Measurements from ENCODE around the gene FLOT1. TPM values are rescaled to one million over a fixed set of nuclear protein-coding genes. Genes with fewer than 3 reads are reported as not detected.

FLOT1 gene, protein sequence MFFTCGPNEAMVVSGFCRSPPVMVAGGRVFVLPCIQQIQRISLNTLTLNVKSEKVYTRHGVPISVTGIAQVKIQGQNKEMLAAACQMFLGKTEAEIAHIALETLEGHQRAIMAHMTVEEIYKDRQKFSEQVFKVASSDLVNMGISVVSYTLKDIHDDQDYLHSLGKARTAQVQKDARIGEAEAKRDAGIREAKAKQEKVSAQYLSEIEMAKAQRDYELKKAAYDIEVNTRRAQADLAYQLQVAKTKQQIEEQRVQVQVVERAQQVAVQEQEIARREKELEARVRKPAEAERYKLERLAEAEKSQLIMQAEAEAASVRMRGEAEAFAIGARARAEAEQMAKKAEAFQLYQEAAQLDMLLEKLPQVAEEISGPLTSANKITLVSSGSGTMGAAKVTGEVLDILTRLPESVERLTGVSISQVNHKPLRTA
- total RNA-seq (2022; extraction: Qiagen RNA extraction; ENCODE audit: low read depth): 75.5 to 109 TPM (median 97.4 TPM) in 5 replicates

DNA sequence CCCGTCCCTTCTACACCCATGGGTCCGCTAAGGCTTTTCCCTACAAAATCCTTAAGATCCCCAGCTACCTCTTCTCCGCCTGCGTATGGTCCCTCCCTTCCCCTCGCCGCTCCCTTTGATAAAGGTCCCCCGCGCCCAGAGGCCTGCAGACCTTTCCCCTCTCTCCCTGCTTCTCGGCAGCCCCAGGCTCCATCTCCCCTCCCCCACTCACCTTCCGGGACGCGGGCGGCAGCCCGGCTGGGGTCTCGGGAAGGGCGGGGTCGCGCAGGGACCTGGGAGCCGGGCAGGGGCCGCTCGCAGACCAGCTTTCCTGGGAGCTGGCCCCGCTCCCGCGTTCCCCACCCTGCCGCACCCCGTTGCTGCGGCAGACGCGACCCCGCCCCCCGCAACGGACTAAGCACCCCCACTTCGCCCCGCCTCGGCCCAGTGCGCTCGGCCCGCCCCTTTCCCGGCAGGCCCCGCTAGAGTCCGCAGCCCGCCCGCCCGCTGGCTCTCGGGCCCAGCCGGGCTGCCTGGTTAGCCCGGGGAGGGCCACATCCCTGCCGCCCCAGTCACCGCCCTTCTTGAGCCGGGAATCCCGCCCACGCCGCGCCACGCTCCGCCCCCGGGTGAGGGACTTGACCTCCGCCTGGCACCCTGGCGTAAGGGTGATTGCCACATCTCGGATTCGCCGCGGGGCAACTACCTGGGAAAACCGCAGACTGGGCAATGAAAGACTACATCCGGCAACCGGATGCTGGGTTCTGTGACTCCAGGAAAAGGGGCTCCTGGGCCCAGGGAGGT lies at the start of gene FLOT1:
FLOT1 (minus strand) TSS at position 372 of the 783 bp plus-strand sequence. CDS start 498 bp downstream, outside the sequence.

DNA sequence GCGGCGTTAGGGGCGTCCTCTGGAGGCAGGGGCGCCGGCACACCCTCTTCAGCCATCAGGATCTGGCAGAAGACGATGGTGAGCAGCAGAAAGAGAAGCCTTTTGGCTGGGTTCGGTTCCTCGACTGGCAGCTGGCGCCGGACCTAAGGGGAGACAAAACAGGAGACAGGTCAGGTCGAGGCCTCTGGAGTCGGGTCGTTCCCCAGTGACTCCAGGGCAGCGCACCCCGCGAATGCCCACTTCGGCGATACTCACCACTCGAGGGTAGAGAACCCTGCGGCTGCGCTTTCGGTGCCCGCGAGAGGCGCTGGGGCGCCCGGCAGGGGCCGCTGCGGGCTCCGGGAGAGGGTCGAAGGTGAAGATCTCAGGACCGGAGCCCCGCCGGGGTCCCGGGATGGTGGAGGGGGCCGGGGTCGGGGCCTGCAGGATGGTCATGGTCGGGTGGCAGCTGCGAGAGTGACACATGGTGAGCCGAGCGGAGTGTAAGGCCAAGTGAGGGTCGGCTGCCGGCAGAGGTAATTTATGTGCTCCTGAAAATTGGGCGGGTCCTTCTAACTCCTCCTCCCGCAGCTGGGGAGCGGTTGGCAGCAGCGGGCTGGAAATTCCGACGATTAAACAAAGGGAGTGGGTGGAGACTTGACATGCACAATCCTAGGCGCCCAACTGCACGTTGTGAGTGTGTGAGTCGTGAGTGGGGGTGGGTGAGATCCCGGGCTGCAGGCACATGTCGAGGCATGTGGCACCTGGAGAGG lies 1.7 kb upstream of the FLOT1 start, which contains the start of gene IER3:
IER3 (minus strand) TSS at position 494 of the 752 bp plus-strand sequence; CDS start at position 465, 29 bp downstream.

DNA sequence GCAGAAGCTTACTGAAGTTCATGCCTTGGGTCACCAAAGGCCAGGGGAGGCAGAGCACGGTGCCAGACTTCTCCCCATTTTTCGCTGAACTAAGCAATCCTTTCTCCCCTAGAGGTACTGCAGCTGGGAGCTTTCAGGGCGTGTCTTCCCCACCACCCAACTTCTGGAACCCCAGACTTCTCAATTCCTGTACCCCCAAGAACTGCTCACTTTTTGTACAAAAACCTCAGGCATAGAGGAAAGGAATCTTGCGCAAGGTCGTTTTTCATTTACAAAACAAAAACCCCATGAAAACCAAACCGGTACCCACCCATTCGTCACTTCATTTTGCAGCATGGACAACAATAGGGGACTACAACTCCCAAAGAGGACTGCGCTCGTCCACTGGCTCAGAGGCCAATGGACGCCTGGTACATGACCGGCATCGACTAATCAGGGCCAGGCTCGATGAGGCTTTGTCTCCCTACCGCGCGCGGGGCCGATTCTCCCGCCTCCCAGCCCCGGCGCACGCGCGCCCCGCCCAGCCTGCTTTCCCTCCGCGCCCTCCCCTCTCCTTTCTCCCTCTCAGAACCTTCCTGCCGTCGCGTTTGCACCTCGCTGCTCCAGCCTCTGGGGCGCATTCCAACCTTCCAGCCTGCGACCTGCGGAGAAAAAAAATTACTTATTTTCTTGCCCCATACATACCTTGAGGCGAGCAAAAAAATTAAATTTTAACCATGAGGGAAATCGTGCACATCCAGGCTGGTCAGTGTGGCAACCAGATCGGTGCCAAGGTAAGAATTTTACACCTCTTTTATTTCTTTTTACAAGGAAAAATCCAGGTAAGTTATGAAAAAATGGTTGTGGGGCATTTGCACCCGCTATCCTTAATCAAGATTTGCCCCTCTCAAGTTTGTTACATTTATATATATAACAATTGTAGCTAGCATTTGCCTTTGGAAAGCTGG lies 22.4 kb downstream of the FLOT1 start, which contains the start of gene TUBB:
TUBB (plus strand) TSS at position 562 of the 947 bp plus-strand sequence; CDS start at position 717, 155 bp downstream.

DNA sequence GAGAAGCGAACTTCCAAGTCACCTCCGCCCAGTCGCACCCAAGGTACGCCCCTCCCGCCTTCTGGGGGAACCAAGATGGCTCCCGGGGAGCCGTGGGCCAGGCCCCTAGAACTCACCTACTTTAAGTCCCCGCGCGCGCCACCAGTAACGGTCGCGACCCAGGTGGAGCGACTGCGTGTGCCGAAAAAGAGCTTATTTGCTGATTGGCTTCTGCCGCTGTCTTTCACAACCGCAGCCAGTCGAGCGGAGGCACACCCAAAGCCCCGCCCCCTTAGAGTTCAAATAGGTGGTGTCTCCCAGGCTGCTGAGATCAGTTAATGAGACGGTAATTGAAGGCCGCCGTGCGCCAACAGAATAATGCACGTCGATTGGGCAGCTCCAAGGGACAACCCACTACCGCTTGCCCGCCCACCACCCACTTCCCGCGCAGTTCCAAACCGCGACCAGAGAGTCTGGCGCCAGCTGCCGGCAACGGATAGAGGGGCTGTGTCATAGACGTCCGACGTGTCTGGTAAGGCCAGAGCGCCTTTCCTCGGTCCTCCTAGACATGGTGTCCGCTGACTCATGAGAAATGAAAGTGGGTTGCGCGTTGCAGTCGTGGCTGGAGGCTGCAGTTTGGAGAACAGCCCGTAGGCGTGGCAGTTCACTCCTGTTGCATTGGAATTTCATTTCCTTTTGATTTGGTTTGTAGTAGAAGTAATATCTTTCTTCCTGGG lies 25.2 kb downstream of the FLOT1 start, which contains the start of gene MDC1:
MDC1 (minus strand) TSS at position 153 of the 716 bp plus-strand sequence. CDS start 2,106 bp downstream, outside the sequence.

DNA sequence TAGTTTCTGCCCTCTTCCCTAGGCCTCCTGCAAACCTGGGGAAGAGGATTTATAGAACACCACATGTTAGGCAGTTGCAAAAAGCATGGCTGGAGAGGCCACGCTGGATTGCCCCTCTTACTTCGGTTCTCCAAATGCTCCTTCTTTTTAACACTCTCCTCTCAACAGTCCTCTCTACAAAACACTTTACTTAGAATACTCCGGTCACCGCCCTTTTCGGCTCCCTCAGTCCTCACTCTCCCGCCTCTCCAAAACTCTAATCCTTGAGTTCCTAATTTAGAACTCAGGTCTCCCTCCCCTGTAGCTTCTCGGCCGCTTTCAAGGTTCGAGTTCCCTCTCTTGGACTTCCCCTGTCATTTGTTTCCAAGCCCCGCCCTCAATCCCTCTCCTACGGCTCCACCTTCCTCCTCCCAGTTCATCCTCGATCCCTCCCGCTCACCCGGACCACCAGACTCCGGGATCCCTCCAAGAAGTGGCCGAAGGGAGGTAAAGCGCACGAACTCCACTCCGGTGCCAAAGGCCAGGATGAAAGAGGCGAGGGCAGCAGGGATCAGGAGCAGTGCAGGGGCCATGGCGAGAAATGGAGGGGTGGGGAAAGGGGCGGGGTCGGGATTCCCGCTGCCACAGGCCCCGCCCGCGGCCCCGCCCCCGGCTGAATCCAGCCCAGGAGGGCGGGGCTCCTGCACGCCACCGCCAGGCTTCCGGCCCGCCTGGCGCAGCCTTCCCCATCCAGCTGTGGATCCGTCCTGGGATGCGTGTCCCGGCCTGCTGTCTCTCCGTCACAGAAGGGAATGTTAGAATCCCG lies 51.9 kb downstream of the FLOT1 start, which contains the start of gene NRM:
NRM (minus strand) TSS at position 582 of the 805 bp plus-strand sequence; CDS start at position 572, 10 bp downstream.

DNA sequence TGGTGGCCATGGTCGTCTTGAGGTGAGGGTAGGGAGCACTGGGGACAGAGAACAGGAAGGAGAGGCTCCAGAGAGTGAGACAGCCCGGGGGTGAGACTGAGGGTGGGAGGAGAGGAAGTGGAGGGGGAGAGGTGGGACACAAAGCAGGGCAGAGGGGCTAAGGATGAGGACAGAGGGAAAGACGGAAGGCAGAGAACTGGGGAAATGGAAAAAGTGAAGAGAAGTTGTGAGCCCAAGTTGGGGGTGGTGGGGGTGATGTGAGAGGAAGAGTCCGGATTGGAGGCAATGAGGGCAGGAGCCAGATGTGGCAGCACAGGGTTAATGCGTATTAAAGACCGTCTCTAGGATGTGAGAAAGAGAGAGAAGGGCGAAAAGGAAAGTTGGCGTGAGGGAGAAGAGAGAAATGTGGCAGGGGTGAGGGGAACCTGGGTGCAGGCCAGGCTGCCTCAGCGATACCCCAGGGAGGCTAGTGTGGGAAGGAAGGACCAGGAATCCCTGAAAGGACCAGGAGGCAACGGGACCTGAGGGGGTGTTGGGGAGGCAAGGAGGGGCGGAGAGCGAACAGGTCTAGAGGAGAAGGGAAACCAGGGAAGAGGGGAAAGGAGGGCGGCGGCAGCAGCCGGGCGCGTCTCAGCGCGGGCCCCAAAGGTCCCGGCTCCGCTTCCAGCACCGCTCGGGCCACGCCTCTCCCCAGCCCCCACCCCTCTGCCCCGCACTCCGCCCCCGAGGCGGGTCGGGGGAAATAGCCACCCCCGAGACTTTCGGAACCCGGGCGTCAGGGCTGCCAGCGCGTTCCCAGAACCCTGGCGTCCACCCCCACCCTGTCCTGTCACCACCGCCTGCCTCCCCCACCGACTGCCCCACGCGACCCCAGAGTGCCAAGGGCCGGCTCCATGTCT lies 56.2 kb downstream of the FLOT1 start, which contains the start of gene PPP1R18:
PPP1R18 (minus strand) TSS at position 637 of the 899 bp plus-strand sequence; CDS start at position 10, 627 bp downstream.

Other genes starting within 250 kb of the FLOT1 start
- 30.0 to 38.2 TPM (median 31.9 TPM) in 5 replicates for gene GNL1, start 186.2 kb downstream of the FLOT1 start, total RNA-seq (2022; extraction: Qiagen RNA extraction; ENCODE audit: low read depth)
- 13.3 to 18.1 TPM (median 15.4 TPM) in 5 replicates for gene PRR3, start 185.4 kb downstream of the FLOT1 start, total RNA-seq (2022; extraction: Qiagen RNA extraction; ENCODE audit: low read depth)
- gene ABCF1, start 171.2 kb downstream of the FLOT1 start, total RNA-seq (2022; extraction: Qiagen RNA extraction; ENCODE audit: low read depth): 49.4 to 64.4 TPM (median 55.7 TPM) in 5 replicates
- gene PPP1R10, start 125.4 kb downstream of the FLOT1 start, total RNA-seq (2022; extraction: Qiagen RNA extraction; ENCODE audit: low read depth): 23.2 to 50.8 TPM (median 32.0 TPM) in 5 replicates
- 69.2 to 93.2 TPM (median 71.7 TPM) in 5 replicates for gene MRPS18B, start 124.8 kb downstream of the FLOT1 start, total RNA-seq (2022; extraction: Qiagen RNA extraction; ENCODE audit: low read depth)
- 5.2 to 6.5 TPM (median 5.7 TPM) in 5 replicates for gene ATAT1, start 115.8 kb downstream of the FLOT1 start, total RNA-seq (2022; extraction: Qiagen RNA extraction; ENCODE audit: low read depth)
- gene C6orf136, start 95.6 kb downstream of the FLOT1 start, total RNA-seq (2022; extraction: Qiagen RNA extraction; ENCODE audit: low read depth): 9.4 to 15.4 TPM (median 13.7 TPM) in 5 replicates
- 28.5 to 31.7 TPM (median 30.4 TPM) in 5 replicates for gene DHX16, start 69.7 kb downstream of the FLOT1 start, total RNA-seq (2022; extraction: Qiagen RNA extraction; ENCODE audit: low read depth)
- gene PPP1R18, start 56.0 kb downstream of the FLOT1 start, total RNA-seq (2022; extraction: Qiagen RNA extraction; ENCODE audit: low read depth): 40.2 to 47.9 TPM (median 43.5 TPM) in 5 replicates
- 20.2 to 28.1 TPM (median 26.5 TPM) in 5 replicates for gene NRM, start 51.7 kb downstream of the FLOT1 start, total RNA-seq (2022; extraction: Qiagen RNA extraction; ENCODE audit: low read depth)
- 14.7 to 21.2 TPM (median 17.8 TPM) in 5 replicates for gene MDC1, start 25.4 kb downstream of the FLOT1 start, total RNA-seq (2022; extraction: Qiagen RNA extraction; ENCODE audit: low read depth)
- 799 to 982 TPM (median 956 TPM) in 5 replicates for gene TUBB, start 22.3 kb downstream of the FLOT1 start, total RNA-seq (2022; extraction: Qiagen RNA extraction; ENCODE audit: low read depth)
- gene IER3, start 1.9 kb upstream of the FLOT1 start, total RNA-seq (2022; extraction: Qiagen RNA extraction; ENCODE audit: low read depth): 65.0 to 118 TPM (median 104 TPM) in 5 replicates
- gene DDR1, start 141.8 kb upstream of the FLOT1 start, total RNA-seq (2022; extraction: Qiagen RNA extraction; ENCODE audit: low read depth): 36.1 to 67.6 TPM (median 55.7 TPM) in 5 replicates
- 15.2 to 23.2 TPM (median 17.3 TPM) in 5 replicates for gene GTF2H4, start 165.5 kb upstream of the FLOT1 start, total RNA-seq (2022; extraction: Qiagen RNA extraction; ENCODE audit: low read depth)
- 9.4 to 14.7 TPM (median 13.7 TPM) in 5 replicates for gene VARS2, start 171.6 kb upstream of the FLOT1 start, total RNA-seq (2022; extraction: Qiagen RNA extraction; ENCODE audit: low read depth)
- not detected in 5 replicates for gene SFTA2, start 189.5 kb upstream of the FLOT1 start, total RNA-seq (2022; extraction: Qiagen RNA extraction; ENCODE audit: low read depth)
- 0.08 to 0.17 TPM (median 0.10 TPM) in 5 replicates for gene MUCL3, start 198.3 kb upstream of the FLOT1 start, total RNA-seq (2022; extraction: Qiagen RNA extraction; ENCODE audit: low read depth)
- gene MUC21, start 241.0 kb upstream of the FLOT1 start, total RNA-seq (2022; extraction: Qiagen RNA extraction; ENCODE audit: low read depth): 0.05 TPM in 1 of 5 replicates, not detected in the others